HK-2 (cell line): Measurements from ENCODE around the gene PARVA.

Experiments used
- DNase-seq: peaks from one replicate; pipeline ENCODE4 v3.0.0-alpha.2; 2018; ENCODE audit not compliant: unreplicated experiment

Gene PARVA

GRCh38 chr11:12433121-12433520, 55.8 kb downstream of the PARVA start:
- DNase-seq, result no peak

DNA sequence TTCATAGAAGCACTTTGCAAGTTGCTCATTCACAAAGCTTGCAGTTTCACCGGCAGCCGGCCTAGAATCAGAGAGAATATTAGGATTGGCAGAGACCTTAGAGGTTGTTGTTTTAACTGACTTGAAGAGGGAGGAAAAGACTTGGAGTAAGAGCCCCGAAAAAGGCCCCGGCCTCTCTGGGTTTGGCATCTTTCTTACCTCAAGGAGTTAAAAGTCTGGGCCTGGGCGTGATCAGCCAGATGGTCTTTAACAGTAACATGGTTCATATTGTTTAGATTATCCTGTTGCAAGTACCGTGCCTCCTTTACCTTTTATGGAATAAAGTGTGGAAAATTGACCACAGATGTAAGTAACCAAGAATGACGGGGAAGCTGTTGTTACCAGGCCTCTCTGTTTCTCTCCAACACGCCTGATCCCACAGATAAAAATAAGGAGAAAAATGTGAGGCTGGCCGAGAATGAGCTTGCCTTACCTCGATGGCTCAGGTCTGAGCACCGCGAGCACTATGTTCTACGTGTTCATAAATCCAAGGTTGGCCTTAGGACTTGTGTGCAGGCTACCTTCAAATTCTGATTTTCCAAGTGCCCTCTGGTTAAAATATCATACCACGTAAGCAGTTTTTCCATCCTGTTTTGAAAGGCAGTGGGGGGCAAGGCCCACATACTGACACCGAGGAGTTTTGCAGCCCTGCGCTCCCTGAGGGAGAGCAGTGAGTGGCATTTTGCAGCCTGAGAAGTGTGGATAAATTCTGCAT, 56.4 kb downstream of the PARVA start:
- DNase-seq, result no peak

GRCh38 chr11:12434325-12434654, 56.9 kb downstream of the PARVA start:
- DNase-seq, result no peak

DNA sequence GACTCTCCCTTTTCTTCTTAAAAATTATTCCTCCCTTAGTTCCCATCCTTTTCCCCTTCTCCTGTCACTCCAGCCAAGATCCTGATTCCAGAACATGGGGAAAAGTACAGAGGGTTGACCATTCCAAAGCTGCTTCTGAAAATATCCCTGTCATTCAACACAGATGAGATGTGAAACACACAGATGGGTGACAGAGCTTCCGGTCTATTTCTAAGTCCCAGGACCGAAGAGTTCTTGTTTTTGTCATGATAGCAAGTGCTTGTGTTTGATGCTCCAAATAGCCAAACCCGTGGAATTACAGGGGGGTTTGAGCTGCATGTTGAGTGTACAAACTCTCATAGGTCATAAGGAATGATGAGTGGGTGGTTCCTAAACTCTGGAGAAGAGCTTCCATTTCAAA, 57.9 kb downstream of the PARVA start:
- DNase-seq, result no peak

GRCh38 chr11:12436266-12436665, 58.9 kb downstream of the PARVA start:
- DNase-seq, result no peak

GRCh38 chr11:12438291-12438690, 60.9 kb downstream of the PARVA start:
- no peak for DNase-seq

GRCh38 chr11:12439615-12440014, 62.2 kb downstream of the PARVA start:
- DNase-seq, result no peak

GRCh38 chr11:12440565-12440964, 63.2 kb downstream of the PARVA start:
- no peak for DNase-seq

DNA sequence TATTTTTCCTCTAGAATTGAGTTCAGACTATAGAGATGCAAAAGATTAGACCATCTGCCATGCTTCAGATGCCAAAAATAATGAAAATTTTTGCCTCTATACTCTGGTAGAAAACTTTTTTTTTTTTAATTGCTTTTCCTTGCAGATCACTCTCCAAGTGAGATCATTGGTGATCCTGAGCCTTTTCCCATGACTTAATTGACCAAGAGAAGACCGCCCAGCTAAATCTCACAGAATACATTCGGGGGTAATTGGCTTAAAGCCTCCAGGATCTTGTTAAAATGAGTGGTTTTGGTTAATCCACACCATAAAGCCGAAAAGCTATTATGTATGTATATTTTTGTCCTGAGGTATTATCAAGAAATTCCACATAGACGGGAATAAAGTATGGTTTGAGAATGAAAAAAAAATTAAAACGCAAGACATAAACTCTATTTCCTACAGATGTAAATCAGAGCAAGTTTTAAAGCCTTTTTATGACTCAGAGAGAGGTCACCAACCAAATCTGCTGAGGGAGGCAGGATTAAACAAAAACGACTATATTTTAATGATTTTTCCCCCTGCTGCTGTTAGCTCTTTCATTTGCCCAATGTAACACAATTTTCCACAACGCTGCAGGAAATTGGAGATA, 64.0 kb downstream of the PARVA start:
- no peak for DNase-seq

GRCh38 chr11:12444601-12445000, 67.2 kb downstream of the PARVA start:
- no peak for DNase-seq

- no peak for DNase-seq
Measured at GRCh38 chr11:12445001-12445400, 67.6 kb downstream of the PARVA start.

GRCh38 chr11:12446863-12447262, 69.5 kb downstream of the PARVA start:
- DNase-seq, result no peak

- no peak for DNase-seq
Measured at GRCh38 chr11:12448131-12448939, 71.0 kb downstream of the PARVA start.

GRCh38 chr11:12449961-12450715, 72.8 kb downstream of the PARVA start:
- no peak for DNase-seq

GRCh38 chr11:12451179-12451814, 73.9 kb downstream of the PARVA start:
- no peak for DNase-seq

DNA sequence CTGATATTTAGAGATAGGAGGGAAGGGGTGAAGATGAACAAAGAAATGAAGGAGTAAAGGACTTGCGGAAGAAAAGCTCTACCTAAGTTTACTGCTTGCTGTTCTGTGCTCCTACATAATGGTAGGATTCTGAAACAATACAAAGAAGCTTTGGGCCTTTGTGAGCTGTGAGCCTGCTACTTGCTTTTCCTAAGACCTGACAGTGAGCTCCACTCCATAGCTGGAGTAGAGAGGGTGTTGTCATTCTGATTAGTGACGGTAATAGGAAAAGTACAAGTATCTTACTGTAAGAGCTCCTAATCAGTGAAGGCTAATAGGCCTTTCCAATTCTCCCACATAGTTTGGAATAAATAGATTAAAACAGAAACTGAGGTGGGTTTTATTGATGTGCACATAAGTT, 75.9 kb downstream of the PARVA start:
- no peak for DNase-seq

- no peak for DNase-seq
Measured at GRCh38 chr11:12454782-12455181, 77.4 kb downstream of the PARVA start.

- no peak for DNase-seq
Measured at GRCh38 chr11:12455938-12456337, 78.6 kb downstream of the PARVA start.

- DNase-seq, result no peak
Measured at GRCh38 chr11:12456651-12457579, 79.5 kb downstream of the PARVA start.

DNA sequence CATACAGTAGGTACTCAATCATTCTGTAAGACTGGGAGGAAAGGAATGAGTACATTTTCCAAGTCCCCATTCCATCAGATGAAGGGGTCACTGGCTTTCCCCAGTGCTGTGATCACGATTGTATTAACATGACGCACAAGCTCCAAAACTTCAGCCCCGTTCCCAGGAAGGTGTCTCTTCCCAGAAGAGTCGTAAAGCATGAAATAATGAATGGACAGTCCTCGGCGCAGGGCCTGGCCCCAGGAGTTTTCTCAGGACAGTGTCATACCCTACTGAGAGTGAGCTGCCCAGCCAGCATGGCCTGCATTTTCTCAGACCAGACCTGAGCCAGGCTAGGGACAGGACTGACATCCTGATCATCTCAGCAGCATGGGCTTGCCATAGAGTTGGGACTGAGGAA, 80.7 kb downstream of the PARVA start:
- DNase-seq, result no peak

GRCh38 chr11:12459374-12459773, 82.0 kb downstream of the PARVA start:
- no peak for DNase-seq
